HepG2 (cell line): ENCODE data around the gene BCAS3. TPM values are rescaled to one million over a fixed set of nuclear protein-coding genes. Genes with fewer than 3 reads are reported as not detected.

Source experiments
- AGO1 ChIP-seq: fragments of 200-400 bp; formaldehyde crosslinking; IDR thresholded peaks from 2 replicates; pipeline ENCODE4 v1.6.1; 2017; ENCODE audit warnings: mild to moderate bottlenecking, low read depth, low read length, moderate library complexity; ENCODE audit not compliant: poor library complexity, severe bottlenecking
- ARID3A ChIP-seq: IDR thresholded peaks from 2 replicates; pipeline ENCODE4 v1.6.1; 2012; ENCODE audit warnings: low read depth, low read length, improper control_type of control experiment
- GFI1 ChIP-seq: sonication (generic); formaldehyde crosslinking; IDR thresholded peaks from 2 replicates; pipeline ENCODE4 v1.5.0; 2020; ENCODE audit warnings: missing genetic modification reagents, mild to moderate bottlenecking, borderline replicate concordance
- HMG20B ChIP-seq: conservative IDR thresholded peaks from 2 replicates; pipeline ENCODE4 v1.6.1; 2016; ENCODE audit warnings: missing genetic modification reagents, missing compliant biosample characterization
- HNF1B ChIP-seq: sonication (generic); formaldehyde crosslinking; IDR thresholded peaks from 2 replicates; pipeline ENCODE4 v1.5.1; 2020; ENCODE audit warnings: mild to moderate bottlenecking, moderate library complexity, missing genetic modification reagents
- HNRNPH1 ChIP-seq: fragments of 200-400 bp; formaldehyde crosslinking; optimal IDR thresholded peaks from 2 replicates; pipeline ENCODE3; 2017; ENCODE audit warnings: mild to moderate bottlenecking, low read depth, low read length
- MLLT10 ChIP-seq: sonication (generic); formaldehyde crosslinking; IDR thresholded peaks from 2 replicates; pipeline ENCODE4 v1.4.0; 2020; ENCODE audit warnings: missing genetic modification reagents
- MZF1 ChIP-seq: sonication (generic); formaldehyde crosslinking; IDR thresholded peaks from 2 replicates; pipeline ENCODE4 v1.8.1; 2023; ENCODE audit warnings: mild to moderate bottlenecking, missing genetic modification reagents, borderline replicate concordance
- NFYC ChIP-seq: IDR thresholded peaks from 2 replicates; pipeline ENCODE4 v1.6.1; 2016; ENCODE audit warnings: missing genetic modification reagents, missing compliant biosample characterization
- PHF8 ChIP-seq: sonication (generic); formaldehyde crosslinking; IDR thresholded peaks from 2 replicates; pipeline ENCODE4 v1.5.0; 2020; ENCODE audit warnings: missing genetic modification reagents
- TCF12 ChIP-seq, 2 experiments: fragments of 450-650 bp in 1 of 2; sonication (generic) in 1 of 2; formaldehyde crosslinking in 1 of 2; IDR thresholded peaks; 2 replicates each; pipeline versions ENCODE4 v1.6.1 to v1.8.0; 2017 to 2022; ENCODE audit warnings: antibody characterized with exemption in 1 of 2, mild to moderate bottlenecking in 1 of 2, missing genetic modification reagents in 1 of 2, moderate library complexity in 1 of 2
- TCF7L2 ChIP-seq: IDR thresholded peaks from 2 replicates; pipeline ENCODE4 v1.6.1; 2011; ENCODE audit warnings: mild to moderate bottlenecking, low read depth, low read length, moderate library complexity
- ZBTB43 ChIP-seq: sonication (generic); formaldehyde crosslinking; conservative IDR thresholded peaks from 2 replicates; pipeline ENCODE4 v1.4.0; 2020; ENCODE audit warnings: missing genetic modification reagents
- ZFP36L2 ChIP-seq: sonication (generic); formaldehyde crosslinking; IDR thresholded peaks from 2 replicates; pipeline ENCODE4 v1.4.0; 2020; ENCODE audit warnings: missing genetic modification reagents
- ZFYVE20 ChIP-seq: sonication (generic); formaldehyde crosslinking; IDR thresholded peaks from 2 replicates; pipeline ENCODE4 v1.8.0; 2023; ENCODE audit warnings: low read depth, mild to moderate bottlenecking, moderate library complexity, missing genetic modification reagents, borderline replicate concordance
- ZMAT3 ChIP-seq: sonication (generic); formaldehyde crosslinking; conservative IDR thresholded peaks from 2 replicates; pipeline ENCODE4 v1.7.0; 2021; ENCODE audit warnings: missing genetic modification reagents
- ZNF12 ChIP-seq: sonication (generic); formaldehyde crosslinking; IDR thresholded peaks from 2 replicates; pipeline ENCODE4 v1.5.0; 2020; ENCODE audit warnings: missing genetic modification reagents
- ZNF510 ChIP-seq: sonication (generic); formaldehyde crosslinking; IDR thresholded peaks from 2 replicates; pipeline ENCODE4 v1.4.0; 2020; ENCODE audit warnings: low read depth, mild to moderate bottlenecking, missing genetic modification reagents
- ZNF644 ChIP-seq: IDR thresholded peaks from 2 replicates; pipeline ENCODE4 v1.6.1; 2016; ENCODE audit warnings: low read depth
- ZNF7 ChIP-seq: IDR thresholded peaks from 2 replicates; pipeline ENCODE4 v1.6.1; 2016; ENCODE audit warnings: missing biosample characterization, missing genetic modification reagents
- ZNF709 ChIP-seq: sonication (generic); formaldehyde crosslinking; IDR thresholded peaks from 2 replicates; pipeline ENCODE4 v1.5.0; 2020; ENCODE audit warnings: mild to moderate bottlenecking, missing genetic modification reagents
- ZNF720 ChIP-seq: sonication (generic); formaldehyde crosslinking; IDR thresholded peaks from 2 replicates; pipeline ENCODE4 v1.4.0; 2020; ENCODE audit warnings: missing genetic modification reagents
- ZNF780A ChIP-seq: sonication (generic); formaldehyde crosslinking; IDR thresholded peaks from 2 replicates; pipeline ENCODE4 v1.8.0; 2022; ENCODE audit warnings: mild to moderate bottlenecking, missing genetic modification reagents, moderate library complexity
- polyA plus RNA-seq, 8 experiments: library from polyadenylated mRNA; depleted of rRNA in 3 of 8; stranded (reverse) in 7 of 8; unstranded in 1 of 8; fragments of >200 nt; fragmentation: Illumina TruSeq in 4 of 8; extraction: Trizol in 4 of 8; gene quantifications; 2 replicates each; pipeline versions ENCODE4 v1.2.1 to v1.2.3, GENCODE V29; 2011 to 2016; ENCODE audit warnings: low read depth in 4 of 8, missing spikeins in 1 of 8, mixed read lengths in 1 of 8; ENCODE audit not compliant: insufficient read depth in 1 of 8
- total RNA-seq, 5 experiments: library from RNA; depleted of rRNA; stranded (reverse); fragments of >200 nt; fragmentation: Illumina TruSeq; extraction: Trizol; gene quantifications; 2 replicates each; pipeline ENCODE4 v1.2.3, GENCODE V29; 2016; ENCODE audit warnings: low read depth in 1 of 5
- TF ChIP-seq, protein P1 (sequence below): sonication (generic); formaldehyde crosslinking; IDR thresholded peaks from 2 replicates; pipeline ENCODE4 v1.8.0; 2022; ENCODE audit warnings: mild to moderate bottlenecking, missing genetic modification reagents

The BCAS3 gene
- total and polyA plus RNA-seq, 2 of the 13 experiments (the other 11 are each of a cell fraction or from before 2014, with no cell fraction given) = 10.7 to 11.2 TPM

DNA sequence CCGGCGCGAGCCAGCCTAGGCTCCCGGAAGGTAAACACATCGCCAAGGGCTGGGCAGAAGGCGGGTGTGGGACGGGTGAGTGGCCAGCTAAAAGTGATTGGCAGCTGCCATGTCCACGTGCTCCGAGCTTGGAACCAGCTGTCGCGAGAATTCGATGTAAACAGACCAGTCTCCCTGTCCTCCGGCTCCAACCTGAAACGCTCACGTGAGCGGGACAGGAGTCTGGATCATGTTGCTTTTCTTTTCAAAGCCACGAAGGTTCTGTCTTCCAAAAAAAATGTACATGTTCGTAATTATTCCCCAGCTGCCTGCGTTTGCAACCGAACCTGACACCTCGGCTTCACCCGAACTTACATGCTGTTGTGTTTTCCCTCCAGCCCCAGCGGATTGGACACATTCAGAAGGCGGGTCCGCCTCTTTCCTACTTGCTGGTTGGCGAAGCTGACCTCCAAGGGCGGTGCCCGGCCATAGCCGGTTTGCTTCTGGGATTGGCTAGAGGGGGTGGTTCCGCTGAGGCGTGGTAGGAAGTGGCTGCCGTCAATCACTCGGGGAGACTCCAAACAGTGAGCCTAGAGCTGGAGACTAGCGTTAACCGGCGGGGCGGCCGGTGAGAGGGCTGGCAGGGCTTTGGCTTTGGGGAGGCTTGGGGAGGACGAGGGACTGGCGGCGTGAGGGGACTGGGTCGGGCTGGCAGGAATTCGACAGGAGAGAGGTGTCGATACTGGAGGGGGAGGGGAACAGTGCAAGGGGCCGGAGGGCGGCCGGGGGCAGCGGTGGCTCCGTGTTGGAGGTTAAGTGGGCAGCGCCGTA is at the start of gene BCAS3 (continued):
- TF ChIP-seq MLLT10 = no peak
- TF ChIP-seq NFYC (CRISPR knock-in tag) = peak; percentile 93
- peak; percentile 88; the same call in 1 of the 2 replicates for TF ChIP-seq ZNF510
- TF ChIP-seq HNRNPH1 = no peak
- peak; percentile 75 for TF ChIP-seq PHF8
- TF ChIP-seq ZNF644 (CRISPR knock-in tag) = no peak
- no peak; the same call in 1 of the 2 replicates for TF ChIP-seq ZNF709
- peak; percentile 87; the same call in 1 of the 2 replicates for TF ChIP-seq ZMAT3 (CRISPR knock-in tag)
- no peak for TF ChIP-seq TCF7L2
- TF ChIP-seq ARID3A = peak; percentile 26; the same call in 1 of the 2 replicates
- peak; percentile 89 for TF ChIP-seq HNF1B (CRISPR knock-in tag)
- TF ChIP-seq ZNF7 (CRISPR knock-in tag) = no peak
- peak; percentile 55 for TF ChIP-seq AGO1
- 0 out of 2 replicates have a peak, but pooled peaks have one; percentile 26 for TF ChIP-seq ZNF780A (CRISPR knock-in tag)
- TF ChIP-seq ZNF12 (CRISPR knock-in tag) = no peak
- TF ChIP-seq ZBTB43 (CRISPR knock-in tag) = peak; percentile 78
- TF ChIP-seq, protein P1, sequence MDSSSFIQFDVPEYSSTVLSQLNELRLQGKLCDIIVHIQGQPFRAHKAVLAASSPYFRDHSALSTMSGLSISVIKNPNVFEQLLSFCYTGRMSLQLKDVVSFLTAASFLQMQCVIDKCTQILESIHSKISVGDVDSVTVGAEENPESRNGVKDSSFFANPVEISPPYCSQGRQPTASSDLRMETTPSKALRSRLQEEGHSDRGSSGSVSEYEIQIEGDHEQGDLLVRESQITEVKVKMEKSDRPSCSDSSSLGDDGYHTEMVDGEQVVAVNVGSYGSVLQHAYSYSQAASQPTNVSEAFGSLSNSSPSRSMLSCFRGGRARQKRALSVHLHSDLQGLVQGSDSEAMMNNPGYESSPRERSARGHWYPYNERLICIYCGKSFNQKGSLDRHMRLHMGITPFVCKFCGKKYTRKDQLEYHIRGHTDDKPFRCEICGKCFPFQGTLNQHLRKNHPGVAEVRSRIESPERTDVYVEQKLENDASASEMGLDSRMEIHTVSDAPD (CRISPR knock-in tag) = peak; percentile 46; the same call in 1 of the 2 replicates
- TF ChIP-seq HMG20B (CRISPR knock-in tag) = no peak
- TF ChIP-seq GFI1 (CRISPR knock-in tag) = no peak; the same call in 1 of the 2 replicates
- TF ChIP-seq ZFP36L2 (CRISPR knock-in tag) = no peak
- no peak for TF ChIP-seq ZFYVE20 (CRISPR knock-in tag)
- TF ChIP-seq TCF12 (IDR thresholded peaks at IDR 0.05) = no peak
- TF ChIP-seq TCF12 (CRISPR knock-in tag; IDR thresholded peaks at IDR 0.05) = peak; percentile 72; the same call in 1 of the 2 replicates
- TF ChIP-seq ZNF720 (CRISPR knock-in tag) = 0 out of 2 replicates have a peak, but pooled peaks have one; percentile 57
- 0 out of 2 replicates have a peak, but pooled peaks have one; percentile 57 for TF ChIP-seq MZF1 (CRISPR knock-in tag)
